NCI-H446 (cell line): ENCODE measurements around the gene P2RX4.
"Not testable (repeated sequence)": the region's sequence is repeated elsewhere in the genome, so short reads cannot be mapped to it uniquely, and the experiment has no call there.

Experiments
- DNase-seq, 2 experiments: peaks; one replicate each; lab custom pipeline; 2025; lab: John Stamatoyannopoulos, UW

The P2RX4 gene

GRCh38 chr12:121245031-121245430, 35.1 kb downstream of the P2RX4 start:
- no peak for DNase-seq

DNA sequence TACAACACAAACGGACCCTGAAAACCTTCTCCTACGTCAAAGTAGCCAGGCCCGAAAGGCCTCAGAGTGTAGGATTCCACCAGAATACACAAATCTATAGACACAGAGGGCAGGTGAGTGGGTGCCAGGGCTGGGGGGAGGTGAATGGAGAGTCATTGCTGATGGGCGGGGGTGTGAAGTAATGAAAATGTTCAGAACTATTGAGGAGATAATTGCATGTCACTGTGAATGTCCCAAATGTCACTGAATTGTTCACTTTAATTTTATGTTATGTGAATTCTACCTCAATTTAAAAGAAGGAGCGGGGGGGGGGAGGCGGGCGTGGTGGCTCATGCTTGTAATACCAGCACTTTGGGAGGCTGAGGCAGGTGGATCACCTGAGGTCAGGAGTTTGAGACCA, 36.0 kb downstream of the P2RX4 start:
- DNase-seq = no peak

DNA sequence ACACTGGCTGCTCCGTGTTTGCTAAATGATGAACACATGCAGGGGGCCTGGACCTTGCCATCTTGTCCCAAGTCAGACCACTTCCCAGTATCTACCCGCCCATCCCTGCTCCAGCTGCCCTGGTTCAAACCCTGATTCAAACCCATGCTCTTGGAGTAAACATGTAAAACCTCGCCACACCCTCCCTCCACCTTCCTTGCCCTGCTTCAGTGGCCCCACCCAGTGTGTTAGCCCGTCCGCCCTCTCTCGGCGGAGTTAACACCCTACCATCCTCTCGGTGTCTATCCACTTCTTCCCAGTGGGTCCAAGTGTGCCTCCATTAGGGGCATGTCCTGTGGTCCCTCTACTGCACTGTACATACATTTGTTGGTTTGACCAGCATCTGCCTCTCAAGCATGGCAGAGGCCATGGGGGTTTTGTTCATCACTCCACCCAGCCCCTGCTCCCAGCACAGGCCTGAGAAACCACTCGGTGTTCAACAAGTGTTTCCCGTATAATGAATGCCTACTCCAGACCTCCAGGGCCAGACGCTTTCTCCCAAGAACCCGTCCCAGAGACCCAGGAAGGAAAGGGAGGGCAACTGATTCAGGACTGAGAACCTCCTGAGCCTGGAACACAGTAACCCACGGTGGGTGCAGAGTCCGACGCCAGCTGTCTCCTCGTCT, 37.1 kb downstream of the P2RX4 start:
- DNase-seq = no peak

DNA sequence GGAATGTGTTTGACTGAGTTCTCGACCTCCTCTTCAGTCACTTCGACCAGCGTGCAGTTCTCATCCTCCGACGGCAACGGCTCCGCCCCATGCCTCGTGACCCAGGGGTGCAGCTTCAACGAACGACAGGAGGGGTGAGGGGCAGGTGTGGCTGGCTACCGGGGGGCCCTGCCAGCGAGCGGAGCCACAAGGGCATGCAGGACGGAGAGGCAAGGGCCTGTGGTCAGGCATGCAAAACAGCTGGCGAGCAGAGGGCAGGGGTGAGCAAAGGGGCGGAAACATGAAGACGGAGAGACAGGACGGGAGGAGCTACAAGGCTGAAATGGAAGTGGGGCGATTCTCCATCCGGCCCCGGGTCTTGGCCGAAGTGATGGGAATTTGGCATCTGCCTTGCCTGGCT, 38.7 kb downstream of the P2RX4 start:
- no peak for DNase-seq

DNA sequence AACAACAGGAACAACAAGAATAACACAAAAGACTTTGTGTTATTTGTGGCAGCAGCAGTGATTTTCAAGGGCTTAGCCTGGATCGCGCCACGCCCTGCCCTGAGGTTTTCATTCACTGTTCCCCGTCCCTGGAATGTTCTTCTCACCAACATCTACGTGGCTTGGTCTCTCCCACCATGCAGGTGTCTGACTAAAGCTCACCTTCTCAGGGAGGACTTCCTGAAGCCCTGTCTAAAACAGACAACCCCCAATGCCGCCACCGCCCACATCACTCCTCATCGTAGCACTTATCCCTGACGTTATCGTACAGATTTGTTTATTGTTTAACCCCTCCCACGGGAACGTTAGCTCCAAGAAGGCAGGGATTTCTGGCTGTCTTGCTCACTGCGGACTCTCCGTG, 40.4 kb downstream of the P2RX4 start:
- DNase-seq = no peak

- DNase-seq = no peak
Measured at GRCh38 chr12:121251838-121252237, 41.9 kb downstream of the P2RX4 start.

- no peak for DNase-seq
Measured at GRCh38 chr12:121252712-121253345, 42.9 kb downstream of the P2RX4 start.

DNA sequence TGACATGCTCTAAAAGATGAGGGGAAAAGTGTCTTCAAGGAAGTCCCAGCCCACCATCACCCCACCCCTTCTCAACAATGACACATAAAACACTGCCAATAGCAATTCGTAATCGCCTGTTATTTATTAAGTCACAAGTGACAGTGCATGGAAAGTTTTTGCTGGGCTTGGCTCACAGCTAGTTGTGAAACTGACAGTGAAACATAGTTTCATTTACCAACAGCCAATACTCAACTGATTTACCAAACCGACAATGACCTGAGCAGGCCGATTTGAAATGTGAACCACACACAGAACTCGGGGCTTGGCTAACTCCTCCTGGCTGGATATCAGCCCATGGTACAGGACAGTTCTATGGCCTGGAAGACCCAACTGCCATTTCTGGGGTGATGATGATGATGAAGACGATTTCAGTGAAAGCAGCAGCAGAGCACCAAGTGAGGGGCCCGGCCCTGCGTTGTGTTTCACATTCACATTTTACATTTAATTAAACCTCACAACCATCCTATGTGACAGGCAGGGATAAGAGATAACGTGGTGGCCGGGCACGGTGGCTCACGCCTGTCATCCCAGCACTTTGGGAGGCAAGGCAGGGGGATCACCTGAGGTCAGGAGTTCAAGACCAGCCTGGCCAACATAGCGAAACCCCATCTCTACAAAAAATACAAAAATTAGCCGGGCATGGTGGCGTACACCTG, 43.9 kb downstream of the P2RX4 start:
- no peak for DNase-seq

DNA sequence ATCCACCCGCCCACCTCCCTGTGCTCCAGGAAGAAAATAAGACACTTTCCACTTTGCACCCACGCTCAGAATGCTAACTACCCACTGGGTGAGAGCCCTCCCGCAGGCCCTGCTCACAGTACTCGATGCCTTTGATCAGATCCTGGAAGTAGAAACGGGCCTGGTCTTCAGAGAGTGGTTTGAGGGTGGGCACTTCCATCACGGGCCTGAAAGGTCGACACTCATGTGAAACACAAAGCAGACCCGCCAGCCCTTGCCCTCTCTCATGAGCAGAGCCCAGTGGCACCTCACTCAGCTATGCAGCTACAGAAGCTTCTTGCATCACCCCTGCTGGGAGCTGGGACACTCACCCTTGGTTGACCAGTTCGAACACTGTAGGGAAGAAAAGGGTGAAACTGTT, 45.5 kb downstream of the P2RX4 start:
- no peak for DNase-seq

- DNase-seq = not testable (repeated sequence)
Measured at GRCh38 chr12:121257704-121258449, 47.9 kb downstream of the P2RX4 start.

DNA sequence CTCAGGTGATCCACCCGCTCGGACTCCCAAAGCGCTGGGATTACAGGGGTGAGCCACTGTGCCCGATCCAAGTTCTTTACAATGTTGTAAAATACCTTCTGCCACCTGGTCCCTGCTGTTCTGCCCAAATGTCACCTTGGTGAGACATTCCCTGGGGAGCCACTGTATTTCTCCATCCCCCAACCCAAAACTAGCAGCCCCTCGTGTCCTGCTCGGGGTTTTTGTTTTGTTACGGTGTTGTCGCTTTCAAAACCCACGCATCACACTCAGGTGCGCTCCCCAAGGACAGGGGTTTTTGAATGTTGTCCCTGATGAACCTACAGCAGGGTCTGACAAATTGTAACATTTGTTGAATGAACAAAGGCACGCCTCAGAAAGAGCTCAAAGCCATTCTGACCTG, 49.1 kb downstream of the P2RX4 start:
- no peak for DNase-seq

DNA sequence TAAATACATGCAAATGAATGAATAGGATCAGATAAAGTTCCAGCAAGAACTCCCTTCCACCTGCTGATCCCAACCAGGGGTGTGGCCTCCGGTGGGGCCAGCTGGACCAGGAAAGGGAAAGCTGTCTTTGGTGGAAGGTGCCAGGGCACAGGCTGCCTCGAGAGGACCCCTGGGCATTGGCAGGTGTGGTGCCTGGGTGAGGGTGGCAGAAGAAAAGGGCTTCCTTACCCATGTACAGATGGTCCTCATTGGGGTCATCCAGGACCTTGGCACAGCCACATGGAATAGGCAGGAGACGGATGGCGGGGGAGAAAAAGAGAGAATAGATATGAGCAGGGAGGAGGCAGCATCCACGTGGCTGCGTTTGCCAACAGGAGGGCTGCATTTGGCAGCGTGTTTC, 50.2 kb downstream of the P2RX4 start:
- DNase-seq = no peak

- DNase-seq = no peak
Measured at GRCh38 chr12:121261398-121261797, 51.5 kb downstream of the P2RX4 start.

GRCh38 chr12:121263206-121263935, 53.4 kb downstream of the P2RX4 start:
- no peak for DNase-seq

GRCh38 chr12:121264135-121264534, 54.2 kb downstream of the P2RX4 start:
- no peak for DNase-seq

GRCh38 chr12:121264951-121265515, 55.1 kb downstream of the P2RX4 start:
- no peak for DNase-seq

GRCh38 chr12:121267822-121268221, 57.9 kb downstream of the P2RX4 start:
- DNase-seq = no peak

DNA sequence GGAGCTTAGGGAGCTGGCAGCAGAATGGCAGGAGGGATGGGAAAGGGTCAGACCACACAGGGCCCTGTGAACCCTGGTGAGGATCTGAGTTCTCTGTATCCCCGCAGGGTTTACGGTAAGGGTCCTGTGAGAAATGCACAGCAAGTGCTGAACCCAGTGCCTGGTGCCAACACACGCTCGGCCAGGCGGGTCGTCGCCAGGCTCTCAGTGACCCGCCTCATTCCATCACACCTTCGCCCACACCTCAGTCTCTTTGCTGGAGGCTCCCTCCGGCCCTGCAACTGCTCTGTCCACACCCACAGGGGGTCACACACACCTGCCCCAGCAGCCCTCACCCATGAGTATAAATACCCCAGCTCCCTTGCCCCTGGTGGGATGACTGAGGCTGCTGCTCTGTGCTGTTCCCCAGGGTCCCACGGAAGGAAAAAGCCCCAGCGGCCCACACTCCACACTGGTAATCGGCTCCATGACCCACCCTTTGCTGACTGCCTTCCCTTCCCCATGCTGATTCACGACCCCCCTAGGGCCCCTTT, 63.5 kb downstream of the P2RX4 start:
- DNase-seq = no peak

- no peak for DNase-seq
Measured at GRCh38 chr12:121274036-121274763, 64.3 kb downstream of the P2RX4 start.

- DNase-seq = no peak
Measured at GRCh38 chr12:121277374-121277759, 67.4 kb downstream of the P2RX4 start.
